PC-9 (cell line): ENCODE measurements around the gene AAR2. TPM values are rescaled to one million over a fixed set of nuclear protein-coding genes. Genes with fewer than 3 reads are reported as not detected.

Experiments
- BruUV-seq: library from RNA; stranded (reverse); fragments of 400-500 nt; replicated peaks from 2 replicates; lab custom pipeline; 2021; lab: Mats Ljungman, UMichigan
- CTCF ChIA-PET: fragments of 300-600 bp; sonication (Branson Sonifier 250); formaldehyde crosslinking; loops from one replicate; lab custom pipeline; 2022; ENCODE audit warnings: antibody characterized with exemption; lab: Charles Lee
- POLR2A ChIA-PET: fragments of 300-600 bp; sonication (Branson Sonifier 250); formaldehyde crosslinking; loops from one replicate; lab custom pipeline; 2022; ENCODE audit warnings: antibody characterized with exemption; ENCODE audit not compliant: unreplicated experiment; lab: Charles Lee
- DNase-seq, 2 experiments: peaks; one replicate each; pipeline versions ENCODE4 v3.0.0 to v3.0.0-alpha.2; 2015 to 2022; ENCODE audit warnings: mixed read lengths in 1 of 2
- H2AFZ ChIP-seq: fragments of 200-600 bp; sonication (generic); 2 replicates; pipeline ENCODE4 v1.8.1; 2017; ENCODE audit warnings: antibody characterized with exemption
- H3F3A ChIP-seq: fragments of 200-600 bp; sonication (generic); 2 replicates; pipeline ENCODE4 v1.8.1; 2017; ENCODE audit warnings: antibody characterized with exemption, mild to moderate bottlenecking, low read depth; ENCODE audit not compliant: insufficient read depth
- H3K27ac ChIP-seq: fragments of 200-600 bp; sonication (generic); 2 replicates; pipeline ENCODE4 v1.6.1; 2016; ENCODE audit warnings: mixed run types
- H3K27me3 ChIP-seq: fragments of 200-600 bp; sonication (generic); 2 replicates; pipeline ENCODE4 v1.6.1; 2016; ENCODE audit warnings: low read depth, mixed run types; ENCODE audit not compliant: insufficient read depth
- H3K36me3 ChIP-seq: fragments of 200-600 bp; sonication (generic); 2 replicates; pipeline ENCODE4 v1.6.1; 2016; ENCODE audit warnings: low read depth, mixed run types
- H3K4me1 ChIP-seq: fragments of 200-600 bp; sonication (generic); replicated peaks from 2 replicates; pipeline ENCODE4 v1.6.1; 2016; ENCODE audit warnings: mixed run types; ENCODE audit not compliant: insufficient read depth
- H3K4me2 ChIP-seq: fragments of 200-600 bp; sonication (generic); 2 replicates; pipeline ENCODE4 v1.6.1; 2017; ENCODE audit warnings: mixed run types
- H3K4me3 ChIP-seq: fragments of 200-600 bp; sonication (generic); 2 replicates; pipeline ENCODE4 v1.6.1; 2016; ENCODE audit warnings: mixed run types
- H3K79me2 ChIP-seq: fragments of 200-600 bp; sonication (generic); 2 replicates; pipeline ENCODE4 v1.6.1; 2017; ENCODE audit warnings: low read depth, mixed run types
- H3K9me2 ChIP-seq: fragments of 200-600 bp; sonication (generic); 2 replicates; pipeline ENCODE4 v1.8.1; 2017; ENCODE audit warnings: mild to moderate bottlenecking; ENCODE audit not compliant: insufficient read depth
- H3K9me3 ChIP-seq: fragments of 200-600 bp; sonication (generic); 2 replicates; pipeline ENCODE4 v1.8.1; 2016; ENCODE audit warnings: low read depth; ENCODE audit not compliant: insufficient read depth
- H4K20me1 ChIP-seq: fragments of 200-600 bp; sonication (generic); 2 replicates; pipeline ENCODE4 v1.8.1; 2017; ENCODE audit not compliant: insufficient read depth
- EZH2 ChIP-seq: fragments of 200-600 bp; sonication (generic); IDR thresholded peaks from 2 replicates; pipeline ENCODE4 v1.8.0; 2017; ENCODE audit warnings: antibody characterized with exemption, low read depth
- intact Hi-C: fragments of 100-400 bp; cut with micrococcal nuclease; formaldehyde crosslinking; loops from one replicate; pipeline ENCODE4 v1.10.0; 2022; ENCODE audit not compliant: unreplicated experiment
- total RNA-seq: library from RNA; stranded (reverse); gene quantifications from 2 replicates; pipeline ENCODE4 v1.2.3, GENCODE V29; 2021
- TF ChIP-seq, protein P1 (sequence below): fragments of 200-600 bp; sonication (generic); conservative IDR thresholded peaks from 2 replicates; pipeline ENCODE4 v1.6.1; 2017; ENCODE audit warnings: mixed run types, antibody characterized with exemption, mild to moderate bottlenecking, moderate library complexity

AAR2 gene
- total RNA-seq, 1 experiment from 2014 or later: 25.7 TPM

- Histone ChIP-seq H3K79me2 (no peaks in the 10 kb centered on the region), H3K4me1 (no peaks in the 10 kb centered on the region), H3K27me3 (peaks cover 23% of the 10 kb centered on the region), H3K4me3 (no peak overlapping the region), H3K27ac (no peak overlapping the region), H4K20me1 (no peaks in the 10 kb centered on the region), H3K9me3 (no peaks in the 10 kb centered on the region), H3F3A (no peaks in the 10 kb centered on the region), H3K4me2 (no peak overlapping the region), H2AFZ (no peak overlapping the region), H3K36me3 (no peaks in the 10 kb centered on the region), H3K9me2 (no peaks in the 10 kb centered on the region)
- TF ChIP-seq, protein P1, sequence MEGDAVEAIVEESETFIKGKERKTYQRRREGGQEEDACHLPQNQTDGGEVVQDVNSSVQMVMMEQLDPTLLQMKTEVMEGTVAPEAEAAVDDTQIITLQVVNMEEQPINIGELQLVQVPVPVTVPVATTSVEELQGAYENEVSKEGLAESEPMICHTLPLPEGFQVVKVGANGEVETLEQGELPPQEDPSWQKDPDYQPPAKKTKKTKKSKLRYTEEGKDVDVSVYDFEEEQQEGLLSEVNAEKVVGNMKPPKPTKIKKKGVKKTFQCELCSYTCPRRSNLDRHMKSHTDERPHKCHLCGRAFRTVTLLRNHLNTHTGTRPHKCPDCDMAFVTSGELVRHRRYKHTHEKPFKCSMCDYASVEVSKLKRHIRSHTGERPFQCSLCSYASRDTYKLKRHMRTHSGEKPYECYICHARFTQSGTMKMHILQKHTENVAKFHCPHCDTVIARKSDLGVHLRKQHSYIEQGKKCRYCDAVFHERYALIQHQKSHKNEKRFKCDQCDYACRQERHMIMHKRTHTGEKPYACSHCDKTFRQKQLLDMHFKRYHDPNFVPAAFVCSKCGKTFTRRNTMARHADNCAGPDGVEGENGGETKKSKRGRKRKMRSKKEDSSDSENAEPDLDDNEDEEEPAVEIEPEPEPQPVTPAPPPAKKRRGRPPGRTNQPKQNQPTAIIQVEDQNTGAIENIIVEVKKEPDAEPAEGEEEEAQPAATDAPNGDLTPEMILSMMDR: no peak
- TF ChIP-seq EZH2: no peak
- intact Hi-C loops: loop anchor here (1.0 kb wide), 1 partner anchor 167 kb away; no protein-coding TSS in a partner anchor
- POLR2A ChIA-PET: interaction anchor here (0.6 kb wide), 1 partner anchor 675 kb away, joined by 4 read pairs; no protein-coding TSS in a partner anchor
- CTCF ChIA-PET: interaction anchor here (0.6 to 1.2 kb wide), 3 partner anchors 127 to 190 kb away, joined by 3 to 6 read pairs (median 3); no protein-coding TSS in a partner anchor
- DNase-seq: no peak
- BruUV-seq: no TSS peak
Observed at GRCh38 chr20:36272547-36273220, 36.4 kb downstream of the AAR2 start.

DNA sequence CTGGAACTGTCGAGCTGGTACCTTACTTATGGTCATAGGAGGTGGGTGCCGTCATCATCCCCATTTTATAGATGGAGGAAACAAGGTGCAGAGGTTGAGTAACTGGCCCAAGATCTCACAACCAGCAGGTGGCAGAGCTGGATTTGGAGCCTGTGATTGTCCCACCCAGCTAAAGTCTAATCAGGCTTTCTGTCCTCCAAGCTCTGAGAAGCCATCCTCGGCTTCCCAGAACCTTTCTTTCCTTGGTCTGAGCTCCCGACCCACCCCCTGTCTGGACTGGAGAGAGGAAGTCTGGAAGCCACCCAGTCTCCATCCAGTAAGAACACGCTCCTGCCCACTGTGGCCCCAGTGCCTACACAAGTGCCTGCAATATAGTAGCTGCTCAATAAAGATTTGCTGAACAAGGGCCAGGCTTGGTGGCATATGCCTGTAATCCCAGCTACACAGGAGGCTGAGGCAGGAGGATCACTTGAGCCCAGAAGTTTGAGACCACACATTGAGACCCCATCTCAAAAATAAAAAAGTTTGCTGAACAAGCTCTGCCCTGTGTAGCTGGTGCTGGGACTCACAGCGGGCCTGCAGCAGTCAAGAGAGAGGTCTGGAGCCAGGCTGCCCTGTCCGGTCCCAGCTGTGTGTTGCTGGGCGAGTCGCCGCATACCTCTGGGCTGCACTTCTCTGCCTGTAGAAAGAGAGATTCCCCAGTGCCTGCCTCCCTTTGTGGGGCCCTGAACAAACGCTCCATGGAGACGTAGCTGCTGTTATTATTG is 37.3 kb downstream of the AAR2 start:
- H4K20me1 ChIP-seq: no peaks in the 10 kb centered on the region
- peaks cover 32% of the 10 kb centered on the region for H3K27me3 ChIP-seq
- no peaks in the 10 kb centered on the region for H3K9me2 ChIP-seq
- H2AFZ ChIP-seq: no peak overlapping the region
- H3K36me3 ChIP-seq: no peaks in the 10 kb centered on the region
- TF ChIP-seq, protein P1: peak; percentile 57
- no peak for TF ChIP-seq EZH2
- peak in 1 of 2 experiments; percentile 15 for DNase-seq
- no peak overlapping the region for H3K4me2 ChIP-seq
- H3K4me1 ChIP-seq: no peaks in the 10 kb centered on the region
- no peak overlapping the region for H3K4me3 ChIP-seq
- H3F3A ChIP-seq: no peaks in the 10 kb centered on the region
- H3K27ac ChIP-seq: no peak overlapping the region
- H3K79me2 ChIP-seq: no peaks in the 10 kb centered on the region
- intact Hi-C loops: loop anchor here (1.0 kb wide), 1 partner anchor 166 kb away; no protein-coding TSS in a partner anchor
- no TSS peak for BruUV-seq
- POLR2A ChIA-PET: interaction anchor here (0.6 kb wide), 1 partner anchor 674 kb away, joined by 4 read pairs; no protein-coding TSS in a partner anchor
- H3K9me3 ChIP-seq: no peaks in the 10 kb centered on the region
- CTCF ChIA-PET: interaction anchor here (0.6 to 1.2 kb wide), 3 partner anchors 18 to 166 kb away, joined by 3 to 6 read pairs (median 5); no protein-coding TSS in a partner anchor

DNA sequence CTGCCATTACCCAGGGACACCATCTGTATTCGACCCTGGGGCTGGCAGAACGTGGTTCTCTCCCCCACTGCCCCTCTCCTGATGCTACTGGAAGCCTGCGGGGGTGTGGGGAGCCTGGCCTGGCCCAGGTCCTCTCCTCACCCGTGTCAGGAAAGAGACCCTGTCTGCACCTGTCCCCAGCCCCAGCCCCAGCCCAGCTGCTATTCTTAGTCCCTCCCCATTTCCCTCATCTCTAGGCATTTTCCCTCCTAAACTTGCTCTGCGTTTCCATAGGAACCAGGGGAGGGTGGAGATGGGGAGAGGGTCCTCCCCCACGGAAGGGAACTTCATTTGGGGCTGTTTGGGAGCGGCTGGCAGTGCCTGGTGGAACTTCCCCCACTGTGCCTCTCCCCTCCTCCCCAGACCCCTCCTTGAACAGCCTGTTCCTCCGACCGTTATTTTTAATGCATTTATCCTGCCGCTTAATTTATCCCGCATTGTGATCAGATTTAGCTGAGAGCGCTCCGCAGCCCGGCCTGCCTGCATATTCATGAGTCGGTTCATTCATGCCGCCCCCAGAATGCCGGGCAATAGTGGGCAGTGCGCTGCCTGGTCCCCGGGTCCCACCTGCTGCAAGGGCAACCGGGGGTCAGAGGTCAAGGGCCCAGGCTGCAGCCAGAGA is 38.0 kb downstream of the AAR2 start:
- TF ChIP-seq, protein P1: no peak
- no peak for DNase-seq
- Histone ChIP-seq H3K27ac (no peak overlapping the region), H3K79me2 (no peaks in the 10 kb centered on the region), H3F3A (no peaks in the 10 kb centered on the region), H3K4me1 (no peaks in the 10 kb centered on the region), H3K4me3 (no peak overlapping the region), H3K9me3 (no peaks in the 10 kb centered on the region), H3K36me3 (no peaks in the 10 kb centered on the region), H3K9me2 (no peaks in the 10 kb centered on the region), H3K4me2 (no peak overlapping the region), H4K20me1 (no peaks in the 10 kb centered on the region), H2AFZ (no peak overlapping the region), H3K27me3 (peaks cover 35% of the 10 kb centered on the region)
- BruUV-seq: no TSS peak
- intact Hi-C loops: no loop called here
- ChIA-PET CTCF (interaction anchor here (1.2 kb wide), 1 partner anchor 125 kb away, joined by 6 read pairs; no protein-coding TSS in a partner anchor), POLR2A (no interaction called here)
